Cardiac muscle cell (in vitro differentiated cells and primary cell): ENCODE results near the gene ASB10. TPM values are rescaled to one million over a fixed set of nuclear protein-coding genes. Genes with fewer than 3 reads are reported as not detected.

Experiments
- DNase-seq, 2 donors: peaks; one replicate each; pipeline versions ENCODE4 v3.0.0 to v3.0.0-alpha.2; 2010 to 2017; ENCODE audit warnings: low read depth in 1 of 2, low spot score in 1 of 2
- H3K27ac ChIP-seq: fragments of 200-600 bp; sonication (generic); 2 replicates; pipeline ENCODE4 v1.5.1; 2016
- H3K27me3 ChIP-seq: fragments of 200-600 bp; sonication (generic); 2 replicates; pipeline ENCODE4 v1.6.0; 2016; ENCODE audit warnings: control low read depth
- H3K36me3 ChIP-seq: fragments of 200-600 bp; sonication (generic); 2 replicates; pipeline ENCODE4 v1.5.1; 2016; ENCODE audit warnings: control low read depth
- H3K4me1 ChIP-seq: fragments of 200-600 bp; sonication (generic); 2 replicates; pipeline ENCODE4 v1.8.1; 2017; ENCODE audit warnings: low read depth, mild to moderate bottlenecking, mixed run types
- H3K4me3 ChIP-seq: fragments of 200-600 bp; sonication (generic); 2 replicates; pipeline ENCODE4 v1.5.1; 2016; ENCODE audit warnings: mild to moderate bottlenecking
- H3K9me3 ChIP-seq: fragments of 200-600 bp; sonication (generic); 2 replicates; pipeline ENCODE4 v1.5.1; 2017; ENCODE audit warnings: low read depth, mild to moderate bottlenecking, control low read depth
- CTCF ChIP-seq: IDR thresholded peaks from 2 replicates; pipeline ENCODE4 v1.5.1; 2012; ENCODE audit warnings: low read depth, mild to moderate bottlenecking, low read length
- polyA plus RNA-seq: library from polyadenylated mRNA; unstranded; fragments of >200 nt; fragmentation: Nextera tagmentation; extraction: Ambion mirVana; gene quantifications from 2 replicates; pipeline ENCODE4 v1.2.1, GENCODE V29; 2016
- total RNA-seq: library from RNA; depleted of rRNA; stranded (reverse); fragments of >200 nt; gene quantifications from 2 replicates; pipeline ENCODE4 v1.2.3, GENCODE V29; 2016

The ASB10 gene
- total and polyA plus RNA-seq, 2 experiments from 2014 or later, result 1.0 TPM; not detected in 1

- no peak for TF ChIP-seq CTCF
- no peak overlapping the region for H3K27ac ChIP-seq
Measured at GRCh38 chr7:151197932-151198331, 10.9 kb upstream of the ASB10 start.

GRCh38 chr7:151195616-151196450 lies 8.8 kb upstream of the ASB10 start:
- no peak for DNase-seq
- no peak for TF ChIP-seq CTCF
- Histone ChIP-seq H3K27ac (no peak overlapping the region), H3K36me3 (no peaks in the 10 kb centered on the region), H3K27me3 (peaks cover 9% of the 10 kb centered on the region), H3K9me3 (no peaks in the 10 kb centered on the region), H3K4me1 (no peaks in the 10 kb centered on the region), H3K4me3 (no peak overlapping the region)

More at GRCh38 chr7:151197932-151198331, 10.9 kb upstream of the ASB10 start:
- H3K4me1 ChIP-seq, result no peaks in the 10 kb centered on the region
- no peak overlapping the region for H3K4me3 ChIP-seq
- H3K36me3 ChIP-seq, result no peaks in the 10 kb centered on the region
- peaks cover 6% of the 10 kb centered on the region for H3K27me3 ChIP-seq
- no peaks in the 10 kb centered on the region for H3K9me3 ChIP-seq
- no peak for DNase-seq

- H3K4me1 ChIP-seq, result no peaks in the 10 kb centered on the region
- no peaks in the 10 kb centered on the region for H3K9me3 ChIP-seq
- no peaks in the 10 kb centered on the region for H3K36me3 ChIP-seq
- H3K27me3 ChIP-seq, result peaks cover 13% of the 10 kb centered on the region
- TF ChIP-seq CTCF, result no peak
- no peak for DNase-seq
- no peak overlapping the region for H3K27ac ChIP-seq
- no peak overlapping the region for H3K4me3 ChIP-seq
Measured at GRCh38 chr7:151194188-151194587, 7.1 kb upstream of the ASB10 start.

- no peak for DNase-seq
- no peaks in the 10 kb centered on the region for H3K9me3 ChIP-seq
- H3K4me1 ChIP-seq, result no peaks in the 10 kb centered on the region
- no peak overlapping the region for H3K4me3 ChIP-seq
- no peaks in the 10 kb centered on the region for H3K36me3 ChIP-seq
- H3K27me3 ChIP-seq, result peaks cover 13% of the 10 kb centered on the region
- TF ChIP-seq CTCF, result no peak
- no peak overlapping the region for H3K27ac ChIP-seq
Measured at GRCh38 chr7:151193203-151193978, 6.3 kb upstream of the ASB10 start.

GRCh38 chr7:151192002-151192539 lies 5.0 kb upstream of the ASB10 start:
- no peaks in the 10 kb centered on the region for H3K9me3 ChIP-seq
- no peak for TF ChIP-seq CTCF
- H3K4me1 ChIP-seq, result peaks cover 10% of the 10 kb centered on the region
- no peaks in the 10 kb centered on the region for H3K36me3 ChIP-seq
- no peak for DNase-seq
- peaks cover 13% of the 10 kb centered on the region for H3K27me3 ChIP-seq
- H3K4me3 ChIP-seq, result no peak overlapping the region
- H3K27ac ChIP-seq, result no peak overlapping the region
